ENCODE measurements around the gene CASQ1. TPM values are rescaled to one million over a fixed set of nuclear protein-coding genes. Genes with fewer than 3 reads are reported as not detected.

Gene CASQ1
- total RNA-seq, 1 donor from 2014 or later: not detected

DNA sequence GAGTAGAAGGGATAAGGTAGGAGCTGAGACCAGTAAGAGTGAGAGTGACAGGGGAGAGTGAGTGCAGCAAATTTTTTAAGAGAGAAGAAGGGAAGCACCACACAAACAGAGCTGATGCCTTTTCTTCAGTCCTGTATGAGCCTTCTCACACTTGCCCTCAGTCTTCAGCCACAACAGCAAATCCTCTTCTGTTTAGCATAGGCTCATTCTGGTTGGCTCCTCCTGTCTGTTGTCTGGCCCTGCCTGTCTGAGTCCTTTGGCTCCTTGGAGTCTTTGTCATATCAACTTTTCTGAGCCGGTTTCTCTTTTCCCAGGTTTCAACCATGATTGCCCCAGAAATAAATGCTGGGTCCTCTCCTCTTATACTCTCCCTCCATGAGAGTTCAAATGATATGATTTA is 12.7 kb upstream of the CASQ1 start:
- TF ChIP-seq, protein P1, sequence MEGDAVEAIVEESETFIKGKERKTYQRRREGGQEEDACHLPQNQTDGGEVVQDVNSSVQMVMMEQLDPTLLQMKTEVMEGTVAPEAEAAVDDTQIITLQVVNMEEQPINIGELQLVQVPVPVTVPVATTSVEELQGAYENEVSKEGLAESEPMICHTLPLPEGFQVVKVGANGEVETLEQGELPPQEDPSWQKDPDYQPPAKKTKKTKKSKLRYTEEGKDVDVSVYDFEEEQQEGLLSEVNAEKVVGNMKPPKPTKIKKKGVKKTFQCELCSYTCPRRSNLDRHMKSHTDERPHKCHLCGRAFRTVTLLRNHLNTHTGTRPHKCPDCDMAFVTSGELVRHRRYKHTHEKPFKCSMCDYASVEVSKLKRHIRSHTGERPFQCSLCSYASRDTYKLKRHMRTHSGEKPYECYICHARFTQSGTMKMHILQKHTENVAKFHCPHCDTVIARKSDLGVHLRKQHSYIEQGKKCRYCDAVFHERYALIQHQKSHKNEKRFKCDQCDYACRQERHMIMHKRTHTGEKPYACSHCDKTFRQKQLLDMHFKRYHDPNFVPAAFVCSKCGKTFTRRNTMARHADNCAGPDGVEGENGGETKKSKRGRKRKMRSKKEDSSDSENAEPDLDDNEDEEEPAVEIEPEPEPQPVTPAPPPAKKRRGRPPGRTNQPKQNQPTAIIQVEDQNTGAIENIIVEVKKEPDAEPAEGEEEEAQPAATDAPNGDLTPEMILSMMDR (IDR thresholded peaks at IDR 0.05; ENCODE audit: insufficient read depth, low read length, poor library complexity, severe bottlenecking): no peak
- DNase-seq (ENCODE audit: low read depth): no peak
- no peak overlapping the region for H3K4me3 ChIP-seq (ENCODE audit: low read depth, low read length)
- H3K27me3 ChIP-seq (ENCODE audit: control insufficient read depth, insufficient read depth, low read length): no peaks in the 10 kb centered on the region
- no peaks in the 10 kb centered on the region for H3K36me3 ChIP-seq (ENCODE audit: control insufficient read depth, insufficient read depth, low read length)

DNA sequence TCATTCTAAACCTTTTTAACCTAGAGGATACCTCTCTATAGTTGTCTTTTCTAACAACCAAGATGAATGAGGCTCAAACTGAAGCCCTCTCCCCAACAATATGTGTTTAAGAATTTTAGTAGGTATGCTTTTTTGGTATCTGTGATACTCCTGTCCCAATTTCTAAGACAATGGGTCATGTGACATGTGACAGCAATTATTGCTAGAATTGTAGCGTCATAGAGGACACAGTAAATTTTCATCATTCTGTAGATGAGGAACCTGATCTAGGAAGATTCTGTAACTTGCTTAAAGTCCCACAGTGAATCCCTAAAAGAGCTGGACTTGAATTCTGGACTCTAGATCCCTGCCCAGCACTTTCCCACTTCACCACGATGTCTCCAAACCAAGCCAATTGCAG is 11.6 kb upstream of the CASQ1 start:
- TF ChIP-seq, protein P1 (IDR thresholded peaks at IDR 0.05; ENCODE audit: insufficient read depth, low read length, poor library complexity, severe bottlenecking): no peak
- DNase-seq (ENCODE audit: low read depth): no peak
- H3K4me3 ChIP-seq (ENCODE audit: low read depth, low read length): no peak overlapping the region
- H3K27me3 ChIP-seq (ENCODE audit: control insufficient read depth, insufficient read depth, low read length): no peaks in the 10 kb centered on the region
- no peaks in the 10 kb centered on the region for H3K36me3 ChIP-seq (ENCODE audit: control insufficient read depth, insufficient read depth, low read length)

DNA sequence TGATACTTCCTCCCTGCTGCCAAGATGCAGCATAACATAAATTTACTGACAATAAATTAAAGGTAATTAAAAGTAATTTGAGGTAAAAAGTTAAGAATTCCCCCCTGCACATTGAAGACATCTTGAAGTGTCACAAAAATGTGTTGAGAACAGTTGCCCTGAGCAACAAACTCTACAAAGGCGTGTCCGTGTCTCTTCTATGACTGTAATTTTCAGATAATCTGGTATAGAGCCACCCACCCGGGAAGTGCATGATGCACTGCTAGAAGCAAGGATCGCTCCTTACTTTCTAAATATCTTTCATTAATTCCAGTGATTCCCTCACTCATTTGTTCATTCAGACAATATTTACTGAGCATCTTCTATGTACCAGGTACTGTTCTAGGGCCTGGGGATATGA is 11.0 kb upstream of the CASQ1 start:
- no peaks in the 10 kb centered on the region for H3K27me3 ChIP-seq (ENCODE audit: control insufficient read depth, insufficient read depth, low read length)
- H3K4me3 ChIP-seq (ENCODE audit: low read depth, low read length): no peak overlapping the region
- TF ChIP-seq, protein P1 (IDR thresholded peaks at IDR 0.05; ENCODE audit: insufficient read depth, low read length, poor library complexity, severe bottlenecking): no peak
- DNase-seq (ENCODE audit: low read depth): no peak
- no peaks in the 10 kb centered on the region for H3K36me3 ChIP-seq (ENCODE audit: control insufficient read depth, insufficient read depth, low read length)

DNA sequence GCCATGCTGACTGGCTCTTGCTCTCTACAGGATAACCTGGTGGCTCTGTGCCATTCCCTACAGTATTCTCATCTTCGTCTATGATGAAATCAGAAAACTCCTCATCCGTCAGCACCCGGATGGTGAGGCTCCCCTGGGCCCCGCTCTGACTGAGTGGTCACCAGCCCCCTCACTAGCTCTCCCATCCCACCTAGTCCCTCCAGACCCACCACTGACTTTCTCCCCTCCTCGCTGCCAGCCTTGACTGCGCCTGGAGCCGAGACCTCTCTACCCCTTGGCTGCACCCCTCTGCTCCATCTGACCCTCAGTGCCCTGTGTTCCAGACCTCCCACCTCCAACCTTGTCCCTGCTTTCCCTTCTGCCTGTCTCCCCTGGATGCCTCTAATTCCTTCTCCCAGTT is 4.1 kb upstream of the CASQ1 start:
- TF ChIP-seq, protein P1 (IDR thresholded peaks at IDR 0.05; ENCODE audit: insufficient read depth, low read length, poor library complexity, severe bottlenecking): no peak
- DNase-seq (ENCODE audit: low read depth): no peak
- Histone ChIP-seq H3K27me3 (ENCODE audit: control insufficient read depth, insufficient read depth, low read length) (peaks cover 7% of the 10 kb centered on the region), H3K4me3 (ENCODE audit: low read depth, low read length) (no peak overlapping the region), H3K36me3 (ENCODE audit: control insufficient read depth, insufficient read depth, low read length) (no peaks in the 10 kb centered on the region)

DNA sequence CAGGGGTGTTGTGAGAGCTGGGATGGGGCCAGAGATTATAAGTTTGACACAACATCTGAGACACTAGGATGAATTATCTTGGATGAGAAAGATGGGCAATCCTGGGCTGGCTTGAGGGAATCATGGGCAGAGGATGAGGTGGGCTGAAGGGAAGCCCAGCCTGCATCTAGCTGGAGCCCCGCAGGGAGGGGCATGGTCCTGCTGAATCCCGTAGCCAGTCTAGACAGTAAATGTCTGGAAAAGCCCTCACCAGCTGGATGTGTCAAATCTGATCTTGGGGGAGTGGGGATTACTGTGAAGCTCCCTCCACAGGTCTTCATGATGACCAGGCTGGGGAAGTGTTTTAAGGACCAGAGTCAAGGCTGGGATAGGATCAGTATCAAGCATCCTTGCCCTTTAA is 3.6 kb upstream of the CASQ1 start:
- peaks cover 7% of the 10 kb centered on the region for H3K27me3 ChIP-seq (ENCODE audit: control insufficient read depth, insufficient read depth, low read length)
- TF ChIP-seq, protein P1 (IDR thresholded peaks at IDR 0.05; ENCODE audit: insufficient read depth, low read length, poor library complexity, severe bottlenecking): no peak
- H3K4me3 ChIP-seq (ENCODE audit: low read depth, low read length): no peak overlapping the region
- no peaks in the 10 kb centered on the region for H3K36me3 ChIP-seq (ENCODE audit: control insufficient read depth, insufficient read depth, low read length)
- no peak for DNase-seq (ENCODE audit: low read depth)

DNA sequence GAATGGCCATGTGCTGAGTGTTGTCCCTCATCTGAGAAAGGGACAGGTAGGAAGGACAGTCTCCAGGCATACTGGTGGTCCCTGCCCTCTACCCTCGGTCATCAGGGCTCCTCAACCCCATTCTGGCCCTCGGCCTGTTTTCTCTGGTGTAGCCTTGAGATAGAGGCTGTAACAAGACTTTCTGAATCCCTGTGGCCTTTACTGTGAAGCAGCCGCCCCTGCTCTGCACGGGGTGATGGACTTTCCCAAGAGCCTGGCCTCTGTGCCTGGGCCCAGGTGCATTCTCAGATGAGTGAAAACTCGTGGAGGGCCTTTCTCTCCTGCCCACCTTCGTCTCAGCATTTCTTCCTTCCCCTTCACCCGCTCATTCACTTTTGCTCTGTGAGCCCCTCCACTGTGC is 3.0 kb upstream of the CASQ1 start:
- DNase-seq (ENCODE audit: low read depth): no peak
- peaks cover 7% of the 10 kb centered on the region for H3K27me3 ChIP-seq (ENCODE audit: control insufficient read depth, insufficient read depth, low read length)
- H3K4me3 ChIP-seq (ENCODE audit: low read depth, low read length): no peak overlapping the region
- TF ChIP-seq, protein P1 (IDR thresholded peaks at IDR 0.05; ENCODE audit: insufficient read depth, low read length, poor library complexity, severe bottlenecking): no peak
- H3K36me3 ChIP-seq (ENCODE audit: control insufficient read depth, insufficient read depth, low read length): no peaks in the 10 kb centered on the region
